SU-DHL-6 (cell line): ENCODE data around the gene BPIFB3.

Experiments
- H2AFZ ChIP-seq: fragments of 200-600 bp; sonication (generic); 2 replicates; pipeline ENCODE4 v1.6.1; 2014; ENCODE audit warnings: low read depth, mild to moderate bottlenecking, moderate library complexity, mixed read lengths, antibody characterized with exemption, low read length; ENCODE audit not compliant: severe bottlenecking
- H3F3A ChIP-seq: fragments of 200-600 bp; shearing (Covaris generic); 2 replicates; pipeline ENCODE4 v1.6.0; 2016; ENCODE audit warnings: antibody characterized with exemption, mild to moderate bottlenecking; ENCODE audit not compliant: insufficient read depth
- H3K27ac ChIP-seq: fragments of 200-600 bp; sonication (generic); 2 replicates; pipeline ENCODE4 v1.5.1; 2016; ENCODE audit warnings: low read depth, mild to moderate bottlenecking, low read length, moderate library complexity, mixed read lengths
- H3K27me3 ChIP-seq: fragments of 200-600 bp; sonication (generic), shearing (Covaris generic); 2 replicates; pipeline ENCODE4 v1.6.0; 2014; ENCODE audit warnings: mild to moderate bottlenecking, low read length
- H3K36me3 ChIP-seq: fragments of 200-600 bp; sonication (generic); 2 replicates; pipeline ENCODE4 v1.6.1; 2014; ENCODE audit warnings: mild to moderate bottlenecking, low read length, mixed read lengths
- H3K4me2 ChIP-seq: fragments of 300-600, 200-600 bp; shearing (Covaris generic), sonication (generic); 2 replicates; pipeline ENCODE4 v1.6.0; 2014; ENCODE audit warnings: low read length, low read depth, mild to moderate bottlenecking; ENCODE audit not compliant: poor library complexity, severe bottlenecking
- H3K4me3 ChIP-seq: fragments of 200-600 bp; sonication (generic); 2 replicates; pipeline ENCODE4 v1.5.1; 2014; ENCODE audit warnings: antibody characterized with exemption, low read length, mild to moderate bottlenecking, mixed read lengths; ENCODE audit not compliant: insufficient read depth, poor library complexity, severe bottlenecking
- H3K79me2 ChIP-seq: fragments of 200-600 bp; sonication (generic); 2 replicates; pipeline ENCODE4 v1.6.1; 2014; ENCODE audit warnings: mild to moderate bottlenecking, low read length, moderate library complexity; ENCODE audit not compliant: insufficient read depth
- H3K9ac ChIP-seq: fragments of 200-600 bp; sonication (generic); 2 replicates; pipeline ENCODE4 v1.7.0; 2014; ENCODE audit warnings: mild to moderate bottlenecking, low read length
- H3K9me2 ChIP-seq: fragments of 200-600 bp; sonication (generic); replicated peaks from 2 replicates; pipeline ENCODE4 v1.6.1; 2014; ENCODE audit warnings: low read length; ENCODE audit not compliant: insufficient read depth
- H3K9me3 ChIP-seq: fragments of 200-600 bp; sonication (generic); 2 replicates; pipeline ENCODE4 v1.6.1; 2014; ENCODE audit warnings: low read length, mixed read lengths; ENCODE audit not compliant: insufficient read depth
- H4K20me1 ChIP-seq: fragments of 200-600 bp; sonication (generic); 2 replicates; pipeline ENCODE4 v1.6.1; 2014; ENCODE audit warnings: low read depth, mild to moderate bottlenecking, antibody characterized with exemption, low read length, moderate library complexity, mixed read lengths
- EZH2phosphoT487 ChIP-seq: fragments of 200-600 bp; sonication (generic), shearing (Covaris generic); conservative IDR thresholded peaks from 2 replicates; pipeline ENCODE4 v1.6.1; 2018; ENCODE audit warnings: mild to moderate bottlenecking, antibody characterized with exemption, low read length, moderate library complexity, mixed read lengths
- TF ChIP-seq, protein P1 (sequence below): fragments of 200-600 bp; sonication (generic); IDR thresholded peaks from one replicate; pipeline ENCODE4 v1.5.1; 2017; ENCODE audit warnings: antibody characterized with exemption, mild to moderate bottlenecking, low read length, moderate library complexity; ENCODE audit not compliant: insufficient read depth, poor library complexity, severe bottlenecking

Gene BPIFB3

DNA sequence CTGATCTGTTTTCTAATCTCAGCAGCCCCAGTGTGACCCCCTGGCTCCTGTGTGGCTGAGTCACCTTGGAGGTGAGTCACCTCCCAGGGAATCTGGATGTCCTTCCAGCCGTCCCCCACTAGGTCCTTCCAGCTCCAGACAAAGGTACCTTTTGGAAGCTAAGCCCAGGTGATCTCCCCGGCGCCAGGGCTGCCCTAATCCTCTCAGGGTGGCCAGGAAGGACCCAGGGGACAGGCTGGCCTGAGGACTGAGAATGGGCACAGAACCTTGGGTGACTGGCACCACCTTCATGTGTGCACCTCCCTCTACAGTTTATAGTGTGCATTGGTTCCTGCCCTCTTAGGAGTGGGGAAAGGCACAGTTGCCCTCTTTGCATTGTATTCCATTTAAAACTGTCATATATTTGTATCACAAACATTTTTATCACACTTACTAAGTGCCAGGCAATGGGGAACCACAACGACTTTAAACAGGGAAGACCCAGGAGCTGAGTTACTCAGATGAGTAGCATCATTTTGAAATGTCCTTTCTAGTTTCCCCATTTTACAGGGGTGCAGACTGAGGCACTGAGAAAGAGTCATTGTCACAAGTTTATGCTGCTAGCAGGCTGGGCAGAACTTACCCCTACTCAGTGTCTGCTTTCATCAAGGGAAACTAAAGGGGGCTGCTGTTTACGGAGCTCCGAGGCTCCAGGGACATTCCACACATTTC, 23.1 kb downstream of the BPIFB3 start:
- H4K20me1 ChIP-seq, result no peaks in the 10 kb centered on the region
- H3F3A ChIP-seq, result no peaks in the 10 kb centered on the region
- no peaks in the 10 kb centered on the region for H3K9me2 ChIP-seq
- H3K4me3 ChIP-seq, result no peak overlapping the region
- no peaks in the 10 kb centered on the region for H3K9me3 ChIP-seq
- H3K36me3 ChIP-seq, result no peaks in the 10 kb centered on the region
- no peak for TF ChIP-seq EZH2phosphoT487
- TF ChIP-seq, protein P1, sequence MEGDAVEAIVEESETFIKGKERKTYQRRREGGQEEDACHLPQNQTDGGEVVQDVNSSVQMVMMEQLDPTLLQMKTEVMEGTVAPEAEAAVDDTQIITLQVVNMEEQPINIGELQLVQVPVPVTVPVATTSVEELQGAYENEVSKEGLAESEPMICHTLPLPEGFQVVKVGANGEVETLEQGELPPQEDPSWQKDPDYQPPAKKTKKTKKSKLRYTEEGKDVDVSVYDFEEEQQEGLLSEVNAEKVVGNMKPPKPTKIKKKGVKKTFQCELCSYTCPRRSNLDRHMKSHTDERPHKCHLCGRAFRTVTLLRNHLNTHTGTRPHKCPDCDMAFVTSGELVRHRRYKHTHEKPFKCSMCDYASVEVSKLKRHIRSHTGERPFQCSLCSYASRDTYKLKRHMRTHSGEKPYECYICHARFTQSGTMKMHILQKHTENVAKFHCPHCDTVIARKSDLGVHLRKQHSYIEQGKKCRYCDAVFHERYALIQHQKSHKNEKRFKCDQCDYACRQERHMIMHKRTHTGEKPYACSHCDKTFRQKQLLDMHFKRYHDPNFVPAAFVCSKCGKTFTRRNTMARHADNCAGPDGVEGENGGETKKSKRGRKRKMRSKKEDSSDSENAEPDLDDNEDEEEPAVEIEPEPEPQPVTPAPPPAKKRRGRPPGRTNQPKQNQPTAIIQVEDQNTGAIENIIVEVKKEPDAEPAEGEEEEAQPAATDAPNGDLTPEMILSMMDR, result peak; percentile 28
- no peaks in the 10 kb centered on the region for H3K27me3 ChIP-seq
- H3K27ac ChIP-seq, result no peak overlapping the region
- H3K79me2 ChIP-seq, result no peaks in the 10 kb centered on the region
- no peak overlapping the region for H2AFZ ChIP-seq
- H3K9ac ChIP-seq, result no peak overlapping the region
- H3K4me2 ChIP-seq, result no peak overlapping the region

DNA sequence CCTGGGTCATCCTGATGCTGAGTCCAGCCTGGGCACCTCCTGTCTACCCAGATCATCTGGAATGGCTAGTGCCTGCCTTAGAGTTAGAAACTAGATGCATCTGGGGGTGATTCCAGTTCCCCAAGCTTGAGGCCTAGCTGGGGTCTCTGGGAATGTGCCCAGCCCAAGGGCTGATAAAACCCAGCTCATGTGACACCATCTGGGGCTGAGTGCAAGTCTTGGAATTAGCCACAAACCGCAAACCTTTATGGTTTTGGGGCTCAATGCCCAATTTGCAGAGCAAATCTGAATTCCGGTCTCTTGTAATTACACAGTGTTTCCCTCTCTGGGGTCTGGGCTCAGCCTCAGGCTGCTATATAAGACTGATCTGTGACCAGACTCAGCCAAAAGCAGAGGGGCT, 25.6 kb downstream of the BPIFB3 start, which contains the start of gene BPIFB4:
BPIFB4 (plus strand) TSS at position 385 of the 400 bp plus-strand sequence. CDS start 1,884 bp downstream, outside the sequence.
- no peak within 1 kb of the TSS for H3K4me2 ChIP-seq
- H3K9ac ChIP-seq, result no peak within 1 kb of the TSS
- no peaks in the 10 kb centered on the region for H3K9me2 ChIP-seq
- H3K36me3 ChIP-seq, result no peaks in the 10 kb centered on the region
- no peaks in the 10 kb centered on the region for H3K27me3 ChIP-seq
- H4K20me1 ChIP-seq, result no peaks in the 10 kb centered on the region
- no peak for TF ChIP-seq EZH2phosphoT487
- TF ChIP-seq, protein P1, result no peak
- H3K4me3 ChIP-seq, result no peak within 1 kb of the TSS
- no peaks in the 10 kb centered on the region for H3K9me3 ChIP-seq
- H2AFZ ChIP-seq, result no peak within 1 kb of the TSS
- no peak within 1 kb of the TSS for H3K27ac ChIP-seq
- H3K79me2 ChIP-seq, result no peaks in the 10 kb centered on the region
- H3F3A ChIP-seq, result no peaks in the 10 kb centered on the region

DNA sequence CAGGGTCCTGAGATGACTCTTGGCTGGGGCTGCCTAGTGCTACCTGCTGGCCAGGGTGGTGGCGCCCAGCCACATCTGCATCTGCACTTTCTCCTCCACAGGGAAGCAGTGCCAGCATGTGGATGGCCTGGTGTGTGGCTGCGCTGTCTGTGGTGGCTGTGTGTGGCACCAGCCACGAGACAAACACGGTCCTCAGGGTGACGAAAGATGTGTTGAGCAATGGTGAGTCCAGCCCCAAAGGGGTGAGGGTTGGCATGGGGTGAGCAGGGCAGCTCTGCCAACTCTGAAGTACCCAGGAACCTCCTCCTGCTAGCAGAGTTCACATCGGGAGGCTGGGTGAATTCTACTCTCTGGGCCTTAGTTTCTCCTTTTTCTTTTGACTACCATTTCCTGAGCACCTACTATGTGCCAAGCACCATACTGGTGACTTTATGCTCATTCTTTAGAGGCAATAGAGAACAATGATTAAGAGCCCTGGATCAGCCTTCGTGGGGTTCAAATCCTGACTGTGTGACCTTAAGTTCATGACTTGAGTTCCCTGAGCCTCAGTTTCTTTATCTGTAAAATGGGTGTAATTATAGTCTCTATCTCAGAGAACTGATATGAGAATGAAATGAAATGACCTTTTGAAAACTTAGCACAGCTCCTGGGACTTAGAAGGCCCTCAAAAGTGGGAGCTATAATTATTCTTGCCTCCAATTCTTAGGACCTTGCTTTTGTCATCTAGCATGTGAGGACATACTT, 27.9 kb downstream of the BPIFB3 start:
- no peak overlapping the region for H3K4me3 ChIP-seq
- H3K9ac ChIP-seq, result no peak overlapping the region
- no peaks in the 10 kb centered on the region for H3K27me3 ChIP-seq
- no peak overlapping the region for H3K4me2 ChIP-seq
- H3K36me3 ChIP-seq, result no peaks in the 10 kb centered on the region
- H3K79me2 ChIP-seq, result no peaks in the 10 kb centered on the region
- H4K20me1 ChIP-seq, result no peaks in the 10 kb centered on the region
- no peaks in the 10 kb centered on the region for H3K9me2 ChIP-seq
- no peak overlapping the region for H3K27ac ChIP-seq
- no peak overlapping the region for H2AFZ ChIP-seq
- H3K9me3 ChIP-seq, result no peaks in the 10 kb centered on the region
- H3F3A ChIP-seq, result no peaks in the 10 kb centered on the region
- TF ChIP-seq EZH2phosphoT487, result no peak
- TF ChIP-seq, protein P1, result no peak
